ENCODE results near the gene NR1D1.

The NR1D1 gene

GRCh38 chr17:40072040-40072734 lies 28.2 kb downstream of the NR1D1 start:
- DNase-seq (ENCODE audit: insufficient read length, low spot score) (no peak), FAIRE-seq (no peak)
- TF ChIP-seq CTCF (IDR thresholded peaks at IDR 0.05; ENCODE audit: insufficient read depth, missing control alignments), result no peak

- DNase-seq (ENCODE audit: insufficient read length, low spot score), result no peak
- no peak for FAIRE-seq
- TF ChIP-seq CTCF (IDR thresholded peaks at IDR 0.05; ENCODE audit: insufficient read depth, missing control alignments), result no peak
Measured at GRCh38 chr17:40071313-40072039, 28.9 kb downstream of the NR1D1 start.

- TF ChIP-seq CTCF (IDR thresholded peaks at IDR 0.05; ENCODE audit: insufficient read depth, missing control alignments), result no peak
- DNase-seq (ENCODE audit: insufficient read length, low spot score) (no peak), FAIRE-seq (no peak)
Measured at GRCh38 chr17:40070709-40071312, 29.6 kb downstream of the NR1D1 start.

- no peak for FAIRE-seq
- DNase-seq (ENCODE audit: insufficient read length, low spot score), result no peak
- peak; percentile 26 for TF ChIP-seq CTCF (IDR thresholded peaks at IDR 0.05; ENCODE audit: insufficient read depth, missing control alignments)
Measured at GRCh38 chr17:40069751-40070708, 30.4 kb downstream of the NR1D1 start.

GRCh38 chr17:40068917-40069750 lies 31.3 kb downstream of the NR1D1 start:
- no peak for FAIRE-seq
- TF ChIP-seq CTCF (IDR thresholded peaks at IDR 0.05; ENCODE audit: insufficient read depth, missing control alignments), result no peak
- DNase-seq (ENCODE audit: insufficient read length, low spot score), result no peak

- no peak for DNase-seq (ENCODE audit: insufficient read length, low spot score)
- no peak for FAIRE-seq
- no peak for TF ChIP-seq CTCF (IDR thresholded peaks at IDR 0.05; ENCODE audit: insufficient read depth, missing control alignments)
Measured at GRCh38 chr17:40068584-40068916, 31.8 kb downstream of the NR1D1 start.

All from D721Med (cell line).